Activated CD8-positive, alpha-beta T cell treated with anti-CD3 and anti-CD28 coated beads for 36 hours (primary cell): ENCODE data around the gene RAG2. TPM values are rescaled to one million over a fixed set of nuclear protein-coding genes. Genes with fewer than 3 reads are reported as not detected.
A peak's percentile ranks its signal among the peaks of the same experiment; 100 is the strongest.

ENCODE experiments used
- ATAC-seq: fragments of 200-7000 bp; cut with Tn5 transposase; one replicate; pipeline ENCODE4 v1.10.0; 2021; ENCODE audit warnings: mild to moderate bottlenecking, moderate library complexity
- CTCF ChIA-PET: fragments of 350-600 bp; sonication (Branson Sonifier 250); formaldehyde crosslinking; loops from one replicate; lab custom pipeline; 2021; ENCODE audit warnings: antibody characterized with exemption; lab: Charles Lee
- POLR2A ChIA-PET: fragments of 350-600 bp; sonication (Branson Sonifier 250); formaldehyde crosslinking; loops from one replicate; lab custom pipeline; 2021; ENCODE audit warnings: antibody characterized with exemption; lab: Charles Lee
- DNase-seq: peaks from one replicate; pipeline ENCODE4 v3.0.0-alpha.2; 2020
- H3K27ac Mint-ChIP-seq: one replicate; pipeline ENCODE4 v1.8.0; 2021; ENCODE audit warnings: mild to moderate bottlenecking, mixed read lengths
- H3K27me3 Mint-ChIP-seq: one replicate; pipeline ENCODE4 v1.8.0; 2021; ENCODE audit warnings: mixed read lengths
- H3K36me3 Mint-ChIP-seq: one replicate; pipeline ENCODE4 v1.8.0; 2021; ENCODE audit warnings: low read depth, mixed read lengths
- H3K4me1 Mint-ChIP-seq: one replicate; pipeline ENCODE4 v1.8.0; 2021; ENCODE audit warnings: low read depth, mixed read lengths
- H3K4me3 Mint-ChIP-seq: one replicate; pipeline ENCODE4 v1.8.0; 2021; ENCODE audit warnings: mild to moderate bottlenecking, moderate library complexity, mixed read lengths
- H3K9me3 Mint-ChIP-seq: one replicate; pipeline ENCODE4 v1.8.0; 2021; ENCODE audit warnings: mixed read lengths
- intact Hi-C: fragments of 100-400 bp; cut with micrococcal nuclease; formaldehyde crosslinking; loops from one replicate; pipeline ENCODE4 v1.10.0; 2022
- total RNA-seq, 2 experiments: library from RNA; stranded (reverse); gene quantifications; one replicate each; pipeline ENCODE4 v1.2.3, GENCODE V29; 2021
- TF ChIP-seq, protein P1 (sequence below): fragments of 200-600 bp; IDR thresholded peaks from one replicate; pipeline ENCODE4 v1.8.0; 2022; ENCODE audit warnings: antibody characterized with exemption, mild to moderate bottlenecking

The RAG2 gene
- not detected for total RNA-seq

DNA sequence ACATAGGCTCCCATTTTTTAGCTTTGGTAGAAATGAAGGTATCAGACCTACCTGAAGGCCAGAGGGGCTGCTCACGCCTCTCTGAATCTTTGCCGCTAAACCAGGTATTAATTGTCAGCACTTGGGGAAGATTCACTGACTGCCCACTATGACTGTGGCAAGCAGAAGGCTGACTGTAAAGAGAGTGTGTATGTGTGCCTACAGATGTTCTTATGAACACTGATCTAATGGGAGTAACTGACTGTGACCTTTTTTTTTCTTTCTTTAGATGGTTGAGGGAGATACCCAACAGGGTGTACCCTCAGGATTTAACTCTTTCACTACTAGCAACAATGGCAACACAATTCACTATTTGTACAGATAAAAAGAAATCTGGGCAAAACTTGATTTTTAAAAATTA, at the start of gene RAG2:
Gene RAG2 (minus strand): TSS at position 186 of the 400 bp plus-strand sequence. CDS start 4,068 bp downstream, outside the sequence.
- ATAC-seq: no peak
- Mint-ChIP-seq H3K36me3 (no peaks in the 10 kb centered on the region), H3K4me3 (no peak within 1 kb of the TSS), H3K27ac (no peak within 1 kb of the TSS), H3K27me3 (peaks cover 21% of the 10 kb centered on the region), H3K4me1 (peaks cover 5% of the 10 kb centered on the region), H3K9me3 (no peaks in the 10 kb centered on the region)
- ChIA-PET POLR2A (no interaction called here), CTCF (no interaction called here)
- intact Hi-C loops: no loop called here
- DNase-seq: no peak
- TF ChIP-seq, protein P1, sequence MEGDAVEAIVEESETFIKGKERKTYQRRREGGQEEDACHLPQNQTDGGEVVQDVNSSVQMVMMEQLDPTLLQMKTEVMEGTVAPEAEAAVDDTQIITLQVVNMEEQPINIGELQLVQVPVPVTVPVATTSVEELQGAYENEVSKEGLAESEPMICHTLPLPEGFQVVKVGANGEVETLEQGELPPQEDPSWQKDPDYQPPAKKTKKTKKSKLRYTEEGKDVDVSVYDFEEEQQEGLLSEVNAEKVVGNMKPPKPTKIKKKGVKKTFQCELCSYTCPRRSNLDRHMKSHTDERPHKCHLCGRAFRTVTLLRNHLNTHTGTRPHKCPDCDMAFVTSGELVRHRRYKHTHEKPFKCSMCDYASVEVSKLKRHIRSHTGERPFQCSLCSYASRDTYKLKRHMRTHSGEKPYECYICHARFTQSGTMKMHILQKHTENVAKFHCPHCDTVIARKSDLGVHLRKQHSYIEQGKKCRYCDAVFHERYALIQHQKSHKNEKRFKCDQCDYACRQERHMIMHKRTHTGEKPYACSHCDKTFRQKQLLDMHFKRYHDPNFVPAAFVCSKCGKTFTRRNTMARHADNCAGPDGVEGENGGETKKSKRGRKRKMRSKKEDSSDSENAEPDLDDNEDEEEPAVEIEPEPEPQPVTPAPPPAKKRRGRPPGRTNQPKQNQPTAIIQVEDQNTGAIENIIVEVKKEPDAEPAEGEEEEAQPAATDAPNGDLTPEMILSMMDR: no peak

DNA sequence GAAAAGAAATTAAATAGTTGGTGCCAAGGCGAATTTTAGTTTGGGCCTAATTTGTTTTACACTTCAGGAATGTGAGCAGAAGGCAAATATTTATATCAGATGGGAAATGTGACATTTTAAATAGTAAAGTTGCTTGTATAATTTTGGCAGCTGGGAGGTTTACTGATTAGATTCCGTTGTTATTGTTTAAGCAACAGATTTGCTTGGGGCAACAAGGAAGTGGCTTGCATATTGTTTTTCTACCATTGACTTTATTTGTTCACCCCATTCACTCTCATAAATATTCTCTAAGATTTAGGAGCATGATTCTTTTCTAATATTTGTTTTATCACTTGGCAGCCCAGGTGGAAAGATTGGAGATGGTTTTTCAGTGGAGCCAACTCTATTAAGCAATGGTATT, 40.5 kb upstream of the RAG2 start:
- DNase-seq (no peak), ATAC-seq (no peak)
- Mint-ChIP-seq H3K27ac (no peak overlapping the region), H3K36me3 (no peaks in the 10 kb centered on the region), H3K4me1 (no peaks in the 10 kb centered on the region), H3K4me3 (no peak overlapping the region), H3K9me3 (peaks cover under 1% of the 10 kb centered on the region), H3K27me3 (peaks cover 8% of the 10 kb centered on the region)
- CTCF ChIA-PET: no interaction called here
- intact Hi-C loops: no loop called here
- POLR2A ChIA-PET: no interaction called here
- TF ChIP-seq, protein P1: no peak

DNA sequence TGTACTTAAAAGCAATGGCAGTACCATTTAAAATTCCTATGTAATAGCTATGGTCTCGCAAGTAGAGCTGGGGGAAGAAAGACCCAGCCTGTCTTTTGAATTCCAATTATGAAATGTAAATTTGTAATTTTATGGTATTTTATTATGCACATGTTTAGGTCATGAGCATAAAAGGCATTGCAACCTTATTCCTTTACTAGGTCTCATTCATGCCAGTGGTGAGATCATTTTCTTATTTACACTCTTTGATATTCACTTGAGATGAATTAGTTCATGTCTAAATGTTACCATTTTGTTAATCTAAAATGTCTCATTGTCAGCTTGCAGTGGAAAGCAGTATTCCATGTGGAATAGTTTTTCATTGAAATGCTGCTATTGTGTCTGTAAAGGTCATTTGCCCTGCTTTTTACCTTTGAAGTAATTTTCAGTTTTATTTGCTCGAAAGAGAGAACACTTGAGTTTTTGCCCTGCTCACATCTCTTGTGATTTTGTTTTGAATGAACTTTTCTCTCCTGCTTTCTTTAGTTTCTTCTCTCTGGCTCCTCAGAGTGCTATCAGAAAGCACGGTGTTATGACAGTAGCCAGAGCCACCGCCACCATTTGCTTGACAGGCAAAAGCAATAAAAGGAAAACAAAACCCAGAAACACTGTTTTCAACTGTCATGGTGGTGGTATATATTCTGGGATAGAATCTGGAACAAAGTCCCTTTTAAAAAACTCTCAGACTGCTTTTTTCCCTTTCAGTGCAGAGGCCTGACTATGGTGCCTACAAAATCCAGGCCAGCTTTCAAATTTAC, 37.2 kb upstream of the RAG2 start:
- peaks cover 5% of the 10 kb centered on the region for H3K27me3 Mint-ChIP-seq
- H3K4me1 Mint-ChIP-seq: no peaks in the 10 kb centered on the region
- no peak overlapping the region for H3K27ac Mint-ChIP-seq
- intact Hi-C loops: no loop called here
- TF ChIP-seq, protein P1: no peak
- DNase-seq (no peak), ATAC-seq (no peak)
- ChIA-PET CTCF (interaction anchor here (1.3 kb wide), 1 partner anchor 72 kb away, joined by 4 read pairs; no protein-coding TSS in a partner anchor), POLR2A (no interaction called here)
- H3K9me3 Mint-ChIP-seq: no peaks in the 10 kb centered on the region
- H3K4me3 Mint-ChIP-seq: no peak overlapping the region
- no peaks in the 10 kb centered on the region for H3K36me3 Mint-ChIP-seq

DNA sequence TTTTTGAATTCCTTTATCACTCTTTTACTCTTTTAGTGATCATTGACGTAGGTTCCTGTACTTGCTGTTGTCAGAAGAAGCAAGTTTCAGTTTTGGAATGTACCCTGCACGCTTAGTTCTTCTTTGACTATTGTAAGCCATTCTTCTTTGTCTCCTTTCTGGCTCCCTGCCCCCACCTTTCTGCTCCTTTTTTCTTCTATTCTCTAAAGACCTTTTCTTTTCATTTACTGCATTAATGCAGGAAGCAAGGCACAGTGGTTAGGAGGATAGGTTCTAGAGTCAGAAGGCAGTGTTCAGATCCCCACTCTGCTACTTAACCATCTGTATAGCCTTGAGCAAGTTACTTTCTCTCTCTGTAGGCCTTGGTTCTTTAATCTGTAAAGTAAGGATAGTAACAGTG, 33.7 kb upstream of the RAG2 start:
- DNase-seq: peak; percentile 2
- H3K36me3 Mint-ChIP-seq: no peaks in the 10 kb centered on the region
- no peak overlapping the region for H3K27ac Mint-ChIP-seq
- CTCF ChIA-PET: no interaction called here
- no peaks in the 10 kb centered on the region for H3K9me3 Mint-ChIP-seq
- no peak for ATAC-seq
- H3K27me3 Mint-ChIP-seq: peaks cover 4% of the 10 kb centered on the region
- POLR2A ChIA-PET: no interaction called here
- no peak overlapping the region for H3K4me3 Mint-ChIP-seq
- intact Hi-C loops: no loop called here
- TF ChIP-seq, protein P1: no peak
- H3K4me1 Mint-ChIP-seq: no peaks in the 10 kb centered on the region

DNA sequence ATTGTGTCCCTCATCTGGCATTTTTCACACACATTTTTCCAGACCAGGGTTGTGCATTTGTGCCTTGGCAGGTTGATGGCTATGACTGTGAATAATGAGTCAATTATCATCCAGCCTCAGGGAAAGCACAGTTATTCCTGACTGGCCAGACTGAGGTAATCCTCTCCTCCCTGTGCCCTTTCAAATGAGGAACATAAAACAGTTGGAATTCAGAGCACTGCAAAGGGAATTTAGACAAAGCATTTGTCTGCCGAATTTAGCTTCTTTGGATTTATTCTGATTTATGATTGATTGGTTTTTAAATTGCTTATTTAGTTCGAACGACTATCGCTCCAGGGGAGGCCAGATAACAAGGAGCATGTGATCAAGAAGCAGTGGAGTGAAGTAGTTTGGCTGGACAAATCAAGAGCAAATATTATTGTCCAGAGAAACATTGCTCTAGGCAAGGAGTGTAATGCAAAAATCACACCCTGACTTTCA, 30.8 kb upstream of the RAG2 start:
- Mint-ChIP-seq H3K4me3 (no peak overlapping the region), H3K27me3 (peaks cover 10% of the 10 kb centered on the region), H3K36me3 (no peaks in the 10 kb centered on the region), H3K27ac (no peak overlapping the region), H3K9me3 (no peaks in the 10 kb centered on the region), H3K4me1 (no peaks in the 10 kb centered on the region)
- TF ChIP-seq, protein P1: no peak
- ChIA-PET CTCF (interaction anchor here (1.5 kb wide), 1 partner anchor 65 kb away, joined by 6 read pairs; no protein-coding TSS in a partner anchor), POLR2A (no interaction called here)
- no peak for ATAC-seq
- DNase-seq: no peak
- intact Hi-C loops: no loop called here
